ENCODE results near the gene IFT57. TPM values are rescaled to one million over a fixed set of nuclear protein-coding genes. Genes with fewer than 3 reads are reported as not detected.
A peak's percentile ranks its signal among the peaks of the same experiment; 100 is the strongest.

IFT57 gene
- total and polyA plus RNA-seq, 2 donors (not counting 1 experiment from before 2014, with no cell fraction given), result 53.6 to 94.4 TPM

DNA sequence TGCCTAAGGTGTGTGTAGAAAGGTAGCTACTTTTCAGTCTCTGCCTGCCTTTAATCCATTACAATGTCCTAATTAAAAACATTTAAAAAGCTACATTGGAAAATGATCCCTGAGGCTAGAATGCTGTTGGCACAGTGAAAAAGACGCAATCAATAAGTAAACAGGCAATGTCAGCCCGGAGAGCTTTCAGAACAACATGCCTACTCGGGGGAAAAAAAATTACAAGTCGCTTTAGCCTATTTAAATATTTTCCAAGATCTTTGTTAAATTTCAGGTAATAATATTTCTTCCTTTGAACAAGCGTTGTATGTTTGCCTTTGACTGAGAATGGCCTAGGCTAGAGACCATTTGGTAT is 84.8 kb downstream of the IFT57 start:
- Histone ChIP-seq H3K27ac (ENCODE audit: low read length in 2 of 2) (peak overlapping the region in 1 of 2 donors; percentile 30), H3K27me3 (replicated peaks in 1 of 4; ENCODE audit: control extremely low read depth in 1 of 4, control insufficient read depth in 3 of 4, insufficient read depth in 4 of 4, low read length in 3 of 4) (no peaks in the 10 kb centered on the region), H4K20me1 (ENCODE audit: control insufficient read depth, insufficient read depth, low read length, poor library complexity, severe bottlenecking) (no peaks in the 10 kb centered on the region), H3K4me2 (replicated peaks; ENCODE audit: low read depth, low read length, poor library complexity, severe bottlenecking) (peak overlapping the region; percentile 21), H3K4me1 (ENCODE audit: control insufficient read depth in 2 of 2, insufficient read depth in 2 of 2, low read length in 2 of 2) (peaks cover 53 to 56% of the 10 kb centered on the region in 2 donors), H3K36me3 (replicated peaks in 1 of 2; ENCODE audit: control extremely low read depth in 1 of 2, control insufficient read depth in 1 of 2, extremely low read depth in 1 of 2, insufficient read depth in 2 of 2, low read length in 1 of 2) (peaks cover 2 to 30% of the 10 kb centered on the region in 2 experiments), H3K9me3 (ENCODE audit: control extremely low read depth in 1 of 3, control insufficient read depth in 2 of 3, insufficient read depth in 1 of 3, low read length in 2 of 3) (peaks cover 0 to 6% (median 0%) of the 10 kb centered on the region in 3 donors), H3K9ac (ENCODE audit: low read length) (no peak overlapping the region), H3K79me2 (ENCODE audit: control insufficient read depth, insufficient read depth, low read length) (peaks cover 44% of the 10 kb centered on the region), H2AFZ (ENCODE audit: insufficient read depth, low read depth, low read length, poor library complexity, severe bottlenecking) (no peak overlapping the region), H3K4me3 (ENCODE audit: control extremely low read depth in 1 of 5, extremely low read depth in 1 of 5, insufficient read depth in 1 of 5, low read depth in 2 of 5, low read length in 4 of 5) (no peak overlapping the region)
- H3K4me3 Mint-ChIP-seq, result no peak overlapping the region
- H3K9me3 Mint-ChIP-seq (ENCODE audit: insufficient read depth), result no peaks in the 10 kb centered on the region
- WGBS (ENCODE audit: insufficient coverage), result no CpG with 5 or more reads among the region's 5 CpGs
- no peak for DNase-seq
- ChIA-PET CTCF (interaction anchor here (0.9 to 1.5 kb wide), 4 partner anchors 9 to 67 kb away, joined by 3 to 5 read pairs (median 3); no protein-coding TSS in a partner anchor), POLR2A (interaction anchor here (1.1 to 1.7 kb wide), 4 partner anchors 12 to 45 kb away, joined by 3 to 7 read pairs (median 4); no protein-coding TSS in a partner anchor)
- intact Hi-C loops (cut with micrococcal nuclease), result loop anchor here (10.0 kb wide), 1 partner anchor 47 kb away; no protein-coding TSS in a partner anchor
- H3K27me3 Mint-ChIP-seq, result no peaks in the 10 kb centered on the region
- H3K4me1 Mint-ChIP-seq, result peaks cover 83% of the 10 kb centered on the region
- peak overlapping the region; percentile 39 for H3K27ac Mint-ChIP-seq
- no peak for ATAC-seq (ENCODE audit: low read depth)
- no peak for TF ChIP-seq EZH2 (IDR thresholded peaks at IDR 0.05; ENCODE audit: borderline replicate concordance, insufficient read depth, low read depth, low read length, poor library complexity, severe bottlenecking)

- ChIA-PET CTCF (interaction anchor here (0.9 to 1.5 kb wide), 4 partner anchors 9 to 68 kb away, joined by 3 to 5 read pairs (median 3); no protein-coding TSS in a partner anchor), POLR2A (interaction anchor here (1.1 to 1.7 kb wide), 4 partner anchors 11 to 44 kb away, joined by 3 to 7 read pairs (median 4); no protein-coding TSS in a partner anchor)
- intact Hi-C loops (cut with micrococcal nuclease), result loop anchor here (10.0 kb wide), 1 partner anchor 48 kb away; no protein-coding TSS in a partner anchor
- H3K4me1 ChIP-seq (ENCODE audit: control insufficient read depth in 2 of 2, insufficient read depth in 2 of 2, low read length in 2 of 2), result peaks cover 59 to 62% of the 10 kb centered on the region in 2 donors
- no peaks in the 10 kb centered on the region for H3K27me3 ChIP-seq (replicated peaks in 1 of 4; ENCODE audit: control extremely low read depth in 1 of 4, control insufficient read depth in 3 of 4, insufficient read depth in 4 of 4, low read length in 3 of 4)
- peak overlapping the region in 2 of 5 experiments; percentile 14 to 21 for H3K4me3 ChIP-seq (ENCODE audit: control extremely low read depth in 1 of 5, extremely low read depth in 1 of 5, insufficient read depth in 1 of 5, low read depth in 2 of 5, low read length in 4 of 5)
- no peaks in the 10 kb centered on the region for H3K27me3 Mint-ChIP-seq
- peak overlapping the region; percentile 63 for H3K4me2 ChIP-seq (replicated peaks; ENCODE audit: low read depth, low read length, poor library complexity, severe bottlenecking)
- H3K4me1 Mint-ChIP-seq, result peaks cover 84% of the 10 kb centered on the region
- H3K27ac ChIP-seq (ENCODE audit: low read length in 2 of 2), result peak overlapping the region; percentile 81 to 82
- peak overlapping the region; percentile 41 for H3K9ac ChIP-seq (ENCODE audit: low read length)
- no peak overlapping the region for H2AFZ ChIP-seq (ENCODE audit: insufficient read depth, low read depth, low read length, poor library complexity, severe bottlenecking)
- TF ChIP-seq, protein P1, sequence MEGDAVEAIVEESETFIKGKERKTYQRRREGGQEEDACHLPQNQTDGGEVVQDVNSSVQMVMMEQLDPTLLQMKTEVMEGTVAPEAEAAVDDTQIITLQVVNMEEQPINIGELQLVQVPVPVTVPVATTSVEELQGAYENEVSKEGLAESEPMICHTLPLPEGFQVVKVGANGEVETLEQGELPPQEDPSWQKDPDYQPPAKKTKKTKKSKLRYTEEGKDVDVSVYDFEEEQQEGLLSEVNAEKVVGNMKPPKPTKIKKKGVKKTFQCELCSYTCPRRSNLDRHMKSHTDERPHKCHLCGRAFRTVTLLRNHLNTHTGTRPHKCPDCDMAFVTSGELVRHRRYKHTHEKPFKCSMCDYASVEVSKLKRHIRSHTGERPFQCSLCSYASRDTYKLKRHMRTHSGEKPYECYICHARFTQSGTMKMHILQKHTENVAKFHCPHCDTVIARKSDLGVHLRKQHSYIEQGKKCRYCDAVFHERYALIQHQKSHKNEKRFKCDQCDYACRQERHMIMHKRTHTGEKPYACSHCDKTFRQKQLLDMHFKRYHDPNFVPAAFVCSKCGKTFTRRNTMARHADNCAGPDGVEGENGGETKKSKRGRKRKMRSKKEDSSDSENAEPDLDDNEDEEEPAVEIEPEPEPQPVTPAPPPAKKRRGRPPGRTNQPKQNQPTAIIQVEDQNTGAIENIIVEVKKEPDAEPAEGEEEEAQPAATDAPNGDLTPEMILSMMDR (IDR thresholded peaks at IDR 0.05), result no peak
- no peak for TF ChIP-seq EZH2 (IDR thresholded peaks at IDR 0.05; ENCODE audit: borderline replicate concordance, insufficient read depth, low read depth, low read length, poor library complexity, severe bottlenecking)
- peaks cover 2 to 33% of the 10 kb centered on the region in 2 experiments for H3K36me3 ChIP-seq (replicated peaks in 1 of 2; ENCODE audit: control extremely low read depth in 1 of 2, control insufficient read depth in 1 of 2, extremely low read depth in 1 of 2, insufficient read depth in 2 of 2, low read length in 1 of 2)
- H3K27ac Mint-ChIP-seq, result peak overlapping the region; percentile 93
- H3K79me2 ChIP-seq (ENCODE audit: control insufficient read depth, insufficient read depth, low read length), result peaks cover 51% of the 10 kb centered on the region
- H3K9me3 ChIP-seq (ENCODE audit: control extremely low read depth in 1 of 3, control insufficient read depth in 2 of 3, insufficient read depth in 1 of 3, low read length in 2 of 3), result peaks cover 0 to 6% (median 0%) of the 10 kb centered on the region in 3 donors
- peak overlapping the region; percentile 61 for H3K4me3 Mint-ChIP-seq
- 46% methylated on average over 4 of the region's 13 CpGs for WGBS (ENCODE audit: insufficient coverage)
- H3K9me3 Mint-ChIP-seq (ENCODE audit: insufficient read depth), result no peaks in the 10 kb centered on the region
- peak; percentile 69 for DNase-seq
- H4K20me1 ChIP-seq (ENCODE audit: control insufficient read depth, insufficient read depth, low read length, poor library complexity, severe bottlenecking), result no peaks in the 10 kb centered on the region
- ATAC-seq (ENCODE audit: low read depth), result peak; percentile 52
Measured at GRCh38 chr3:108136561-108137459, 85.4 kb downstream of the IFT57 start.

All from B cell (primary cell).